GM12865 (cell line): ENCODE measurements around the gene LAMB3.

Experiments used
- DNase-seq: peaks from one replicate; pipeline ENCODE4 v3.0.0; 2010; ENCODE audit warnings: low read depth
- H3K4me3 ChIP-seq: 2 replicates; pipeline ENCODE4 v1.5.1; 2011; ENCODE audit warnings: mild to moderate bottlenecking, low read depth, low read length, control low read depth
- CTCF ChIP-seq: IDR thresholded peaks from 2 replicates; pipeline ENCODE4 v1.5.1; 2011; ENCODE audit warnings: low read length, control low read depth, low read depth, inconsistent platforms; ENCODE audit not compliant: insufficient read depth; ENCODE audit errors: missing control alignments

LAMB3 gene

GRCh38 chr1:209595599-209596285 lies 56.5 kb downstream of the LAMB3 start:
- DNase-seq = no peak
- no peak for TF ChIP-seq CTCF
- H3K4me3 ChIP-seq = no peak overlapping the region

GRCh38 chr1:209595028-209595427 lies 57.2 kb downstream of the LAMB3 start:
- no peak for DNase-seq
- TF ChIP-seq CTCF = no peak
- H3K4me3 ChIP-seq = no peak overlapping the region

- no peak for DNase-seq
- no peak overlapping the region for H3K4me3 ChIP-seq
- no peak for TF ChIP-seq CTCF
These were observed 57.8 kb downstream of the LAMB3 start for GRCh38 chr1:209594440-209594839.

- DNase-seq = no peak
- TF ChIP-seq CTCF = no peak
- no peak overlapping the region for H3K4me3 ChIP-seq
These were observed 58.5 kb downstream of the LAMB3 start for GRCh38 chr1:209593747-209594146.

- TF ChIP-seq CTCF = no peak
- no peak overlapping the region for H3K4me3 ChIP-seq
- DNase-seq = no peak
These were observed 61.8 kb downstream of the LAMB3 start for GRCh38 chr1:209590405-209590804.

GRCh38 chr1:209589863-209590262 lies 62.4 kb downstream of the LAMB3 start:
- no peak overlapping the region for H3K4me3 ChIP-seq
- no peak for DNase-seq

More at GRCh38 chr1:209589863-209590262, 62.4 kb downstream of the LAMB3 start:
- no peak for TF ChIP-seq CTCF
